GM03348 (cell line): ENCODE measurements around the gene TXLNG.
"Not testable (repeated sequence)": the region's sequence is repeated elsewhere in the genome, so short reads cannot be mapped to it uniquely, and the experiment has no call there.

ENCODE experiments used
- DNase-seq: peaks from one replicate; pipeline ENCODE4 v3.0.0; 2012; ENCODE audit warnings: low spot score

The TXLNG gene

GRCh38 chrX:16838202-16839066 is 52.2 kb downstream of the TXLNG start:
- DNase-seq = peak; percentile 64

GRCh38 chrX:16839219-16839851 is 53.1 kb downstream of the TXLNG start:
- DNase-seq = no peak

- DNase-seq = peak; percentile 35
Observed at GRCh38 chrX:16839852-16840460, 53.7 kb downstream of the TXLNG start.

- DNase-seq = no peak
Observed at GRCh38 chrX:16842684-16843083, 56.4 kb downstream of the TXLNG start.

- no peak for DNase-seq
Observed at GRCh38 chrX:16843208-16843909, 57.1 kb downstream of the TXLNG start.

- no peak for DNase-seq
Observed at GRCh38 chrX:16845686-16846085, 59.4 kb downstream of the TXLNG start.

GRCh38 chrX:16848541-16848940 is 62.3 kb downstream of the TXLNG start:
- DNase-seq = no peak

- no peak for DNase-seq
Observed at GRCh38 chrX:16851421-16851820, 65.2 kb downstream of the TXLNG start.

- DNase-seq = no peak
Observed at GRCh38 chrX:16851827-16852226, 65.6 kb downstream of the TXLNG start.

GRCh38 chrX:16852617-16853179 is 66.4 kb downstream of the TXLNG start:
- no peak for DNase-seq

GRCh38 chrX:16853537-16853936 is 67.3 kb downstream of the TXLNG start:
- DNase-seq = no peak

- no peak for DNase-seq
Observed at GRCh38 chrX:16855363-16856075, 69.3 kb downstream of the TXLNG start.

GRCh38 chrX:16856076-16856404 is 69.8 kb downstream of the TXLNG start:
- DNase-seq = not testable (repeated sequence)

GRCh38 chrX:16856744-16857143 is 70.5 kb downstream of the TXLNG start:
- no peak for DNase-seq

- DNase-seq = no peak
Observed at GRCh38 chrX:16862829-16863228, 76.6 kb downstream of the TXLNG start.

GRCh38 chrX:16867947-16868346 is 81.7 kb downstream of the TXLNG start:
- no peak for DNase-seq

GRCh38 chrX:16868920-16869319 is 82.7 kb downstream of the TXLNG start:
- DNase-seq = no peak

GRCh38 chrX:16869393-16870094 is 83.3 kb downstream of the TXLNG start:
- peak; percentile 50 for DNase-seq

GRCh38 chrX:16870095-16870861 is 84.0 kb downstream of the TXLNG start, which contains the start of gene RBBP7:
RBBP7 (minus strand) TSS chrX:16870362; CDS start chrX:16870053, 309 bp downstream.
- peak; percentile 95 for DNase-seq
